ENCODE results near the gene UGT3A1.

Gene UGT3A1

DNA sequence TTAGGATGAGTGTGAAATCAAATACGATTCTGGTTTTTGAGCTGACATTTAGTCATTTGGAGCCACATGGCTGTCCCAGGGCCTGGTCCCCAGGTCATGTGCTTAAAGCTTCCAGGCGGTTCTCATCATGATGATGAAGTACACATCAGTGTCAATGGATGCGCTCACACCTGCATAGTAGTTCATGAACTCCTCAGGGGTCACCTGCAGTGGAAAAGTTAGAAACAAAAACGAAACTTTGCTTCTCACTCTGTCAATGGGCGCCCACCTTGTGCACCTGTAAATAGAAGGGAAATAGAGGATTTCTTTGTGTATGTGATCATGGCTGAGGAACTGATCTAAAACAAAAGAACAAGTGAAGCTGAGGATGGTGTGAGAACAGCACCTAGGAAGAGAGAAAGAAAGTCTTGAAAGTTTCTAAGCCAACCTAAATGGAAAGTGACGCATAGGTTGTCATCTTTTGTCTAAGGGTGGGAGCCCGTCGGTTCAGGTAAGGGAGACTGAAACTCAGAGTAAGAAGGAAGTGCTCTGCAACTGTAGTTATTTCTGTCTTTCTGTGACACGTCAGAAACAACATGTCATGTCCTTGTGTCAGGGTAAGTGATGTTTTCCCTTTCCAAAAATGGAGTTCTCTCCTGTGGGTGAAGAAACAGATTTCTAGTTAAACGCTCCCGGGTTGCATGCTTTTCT, 86.6 kb downstream of the UGT3A1 start:
- DNase-seq = no peak

- no peak for DNase-seq
Observed at GRCh38 chr5:35903631-35904203, 87.5 kb downstream of the UGT3A1 start.

DNA sequence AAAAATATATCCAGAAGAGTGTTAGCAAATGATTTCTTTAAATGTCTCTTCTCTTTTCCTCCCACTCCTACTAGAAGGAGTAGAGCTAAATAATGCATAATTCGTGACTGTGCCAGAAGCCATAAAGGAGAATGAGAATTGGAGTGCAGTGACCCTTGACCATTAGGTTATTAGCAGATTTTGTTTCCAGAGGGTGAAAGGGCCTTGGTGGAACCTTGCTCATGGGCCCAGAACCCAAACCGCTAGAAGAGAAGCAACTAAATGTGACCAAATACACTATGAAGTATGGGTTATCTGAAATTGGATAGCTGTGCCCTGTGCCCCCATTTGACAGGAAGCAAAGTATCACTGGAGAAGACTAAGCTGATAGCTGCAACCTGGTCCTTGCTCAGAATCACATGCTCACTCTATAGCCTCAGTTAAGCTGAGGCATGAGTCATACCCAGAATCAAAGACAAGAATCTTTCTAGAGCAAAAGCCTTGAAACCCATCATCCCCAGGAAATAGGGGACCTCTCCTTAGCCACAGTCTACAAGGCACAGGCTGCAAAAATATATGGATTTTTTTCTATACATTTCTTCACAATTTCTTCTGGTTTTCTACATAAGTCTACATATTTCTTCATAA, 89.0 kb downstream of the UGT3A1 start:
- DNase-seq = no peak

Data from stimulated activated CD4-positive, alpha-beta T cell treated with anti-CD3 and anti-CD28 coated beads, Interleukin-2, amount 100 ng/mL, for 24 hours (primary cell).